Activated B cell treated with CpG ODN at 0.5 μM for 24 hours (primary cell): Measurements from ENCODE around the gene APOA1. TPM values are rescaled to one million over a fixed set of nuclear protein-coding genes. Genes with fewer than 3 reads are reported as not detected.
A peak's percentile ranks its signal among the peaks of the same experiment; 100 is the strongest.

ENCODE experiments used
- ATAC-seq: fragments of 200-7000 bp; cut with Tn5 transposase; one replicate; pipeline ENCODE4 v1.10.0; 2021; ENCODE audit warnings: low read depth, mild to moderate bottlenecking, moderate library complexity
- CTCF ChIA-PET: fragments of 350-600 bp; sonication (Branson Sonifier 250); formaldehyde crosslinking; loops from one replicate; lab custom pipeline; 2021; ENCODE audit warnings: antibody characterized with exemption; lab: Charles Lee
- POLR2A ChIA-PET: fragments of 350-600 bp; sonication (Branson Sonifier 250); formaldehyde crosslinking; loops from one replicate; lab custom pipeline; 2021; ENCODE audit warnings: antibody characterized with exemption; lab: Charles Lee
- DNase-seq: peaks from one replicate; pipeline ENCODE4 v3.0.0; 2022
- H3K27ac Mint-ChIP-seq: one replicate; pipeline ENCODE4 v1.8.0; 2020; ENCODE audit warnings: mixed read lengths
- H3K27me3 Mint-ChIP-seq: one replicate; pipeline ENCODE4 v1.8.0; 2021; ENCODE audit warnings: mixed read lengths
- H3K36me3 Mint-ChIP-seq: one replicate; pipeline ENCODE4 v1.8.0; 2021; ENCODE audit warnings: low read depth, mixed read lengths
- H3K4me1 Mint-ChIP-seq: one replicate; pipeline ENCODE4 v1.8.0; 2021; ENCODE audit warnings: mixed read lengths
- H3K4me3 Mint-ChIP-seq: one replicate; pipeline ENCODE4 v1.8.0; 2020; ENCODE audit warnings: mild to moderate bottlenecking, mixed read lengths
- H3K9me3 Mint-ChIP-seq: one replicate; pipeline ENCODE4 v1.8.0; 2020; ENCODE audit warnings: mixed read lengths
- intact Hi-C: fragments of 100-400 bp; cut with micrococcal nuclease; formaldehyde crosslinking; loops from one replicate; pipeline ENCODE4 v1.15.1; 2024
- total RNA-seq: library from RNA; stranded (reverse); gene quantifications from 2 replicates; pipeline ENCODE4 v1.2.3, GENCODE V29; 2022
- TF ChIP-seq, protein P1 (sequence below): fragments of 200-600 bp; IDR thresholded peaks from one replicate; pipeline ENCODE4 v1.8.0; 2022; ENCODE audit warnings: antibody characterized with exemption, mild to moderate bottlenecking

Gene APOA1
- total RNA-seq, 1 donor from 2014 or later = 0.31 TPM

DNA sequence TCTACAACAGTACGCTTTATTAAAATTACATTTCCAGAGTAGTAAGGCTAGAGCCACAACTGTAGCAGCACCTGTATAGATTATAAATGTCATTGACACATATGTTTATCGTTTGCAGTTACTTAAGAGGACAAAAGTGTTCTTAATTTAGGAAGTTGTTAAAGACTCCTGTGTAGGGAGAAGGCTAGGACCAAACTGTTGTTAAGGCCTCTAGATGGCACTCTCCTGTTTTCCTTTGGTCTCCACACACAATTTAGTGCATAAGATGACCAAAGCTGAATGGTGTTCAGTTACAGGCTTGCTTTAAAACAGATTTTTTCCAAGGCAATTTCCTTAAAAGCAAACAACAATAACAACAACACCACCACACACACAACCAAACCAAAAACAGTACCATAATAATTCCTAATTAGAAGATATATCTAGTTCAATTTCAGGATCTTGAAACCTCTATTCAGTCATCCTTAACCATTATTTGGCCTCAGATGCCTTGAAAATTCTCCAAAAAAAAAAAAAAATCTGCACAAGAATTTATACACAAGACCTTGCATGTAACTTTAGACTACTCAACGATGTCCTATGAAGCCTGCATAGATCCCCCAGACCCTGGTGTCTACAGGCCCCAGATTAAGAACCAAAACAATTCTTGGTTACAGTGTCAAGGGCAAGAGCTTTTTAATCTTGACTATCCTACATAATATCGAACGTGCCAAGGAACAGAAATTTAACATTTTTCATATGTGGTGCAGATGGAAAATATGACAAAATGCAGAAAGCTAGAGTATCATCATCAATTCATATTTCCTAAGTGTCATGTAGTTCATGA lies 42.6 kb upstream of the APOA1 start:
- TF ChIP-seq, protein P1, sequence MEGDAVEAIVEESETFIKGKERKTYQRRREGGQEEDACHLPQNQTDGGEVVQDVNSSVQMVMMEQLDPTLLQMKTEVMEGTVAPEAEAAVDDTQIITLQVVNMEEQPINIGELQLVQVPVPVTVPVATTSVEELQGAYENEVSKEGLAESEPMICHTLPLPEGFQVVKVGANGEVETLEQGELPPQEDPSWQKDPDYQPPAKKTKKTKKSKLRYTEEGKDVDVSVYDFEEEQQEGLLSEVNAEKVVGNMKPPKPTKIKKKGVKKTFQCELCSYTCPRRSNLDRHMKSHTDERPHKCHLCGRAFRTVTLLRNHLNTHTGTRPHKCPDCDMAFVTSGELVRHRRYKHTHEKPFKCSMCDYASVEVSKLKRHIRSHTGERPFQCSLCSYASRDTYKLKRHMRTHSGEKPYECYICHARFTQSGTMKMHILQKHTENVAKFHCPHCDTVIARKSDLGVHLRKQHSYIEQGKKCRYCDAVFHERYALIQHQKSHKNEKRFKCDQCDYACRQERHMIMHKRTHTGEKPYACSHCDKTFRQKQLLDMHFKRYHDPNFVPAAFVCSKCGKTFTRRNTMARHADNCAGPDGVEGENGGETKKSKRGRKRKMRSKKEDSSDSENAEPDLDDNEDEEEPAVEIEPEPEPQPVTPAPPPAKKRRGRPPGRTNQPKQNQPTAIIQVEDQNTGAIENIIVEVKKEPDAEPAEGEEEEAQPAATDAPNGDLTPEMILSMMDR = no peak
- no peak for DNase-seq
- H3K27ac Mint-ChIP-seq = no peak overlapping the region
- no peaks in the 10 kb centered on the region for H3K9me3 Mint-ChIP-seq
- intact Hi-C loops = loop anchor here (1.0 to 2.0 kb wide), 4 partner anchors 47 to 346 kb away; partner anchors contain the start of gene SIK3
- no peak overlapping the region for H3K4me3 Mint-ChIP-seq
- no peaks in the 10 kb centered on the region for H3K27me3 Mint-ChIP-seq
- peaks cover 9% of the 10 kb centered on the region for H3K4me1 Mint-ChIP-seq
- peak; percentile 72 for ATAC-seq
- ChIA-PET POLR2A (interaction anchor here (0.7 to 2.2 kb wide), 4 partner anchors 218 to 265 kb away, joined by 3 to 11 read pairs (median 6); partner anchors contain the start of gene SIK3), CTCF (interaction anchor here (0.5 to 6.1 kb wide), 17 partner anchors 10 to 346 kb away, joined by 3 to 71 read pairs (median 5); partner anchors contain the start of genes PAFAH1B2 and SIK3)
- peaks cover 39% of the 10 kb centered on the region for H3K36me3 Mint-ChIP-seq

DNA sequence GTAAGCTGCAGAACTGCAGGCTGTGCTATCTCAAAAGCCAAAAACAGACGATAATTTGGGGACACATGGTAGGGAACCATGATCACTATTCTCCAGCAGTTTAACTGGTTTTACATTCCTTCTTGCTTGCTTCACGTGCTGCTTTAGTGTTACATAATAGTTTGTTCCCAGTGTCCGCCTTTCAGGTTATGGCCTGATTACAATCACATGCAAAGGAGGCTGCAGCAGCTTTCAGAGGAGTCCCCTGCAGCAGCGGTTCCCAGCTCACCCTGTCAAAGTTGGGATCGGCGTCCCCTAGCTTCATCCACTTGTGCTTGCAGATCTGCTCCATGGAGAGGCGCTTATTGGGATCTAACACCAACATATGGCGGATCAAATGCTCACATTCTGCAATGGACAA lies 39.2 kb upstream of the APOA1 start:
- Mint-ChIP-seq H3K27ac (no peak overlapping the region), H3K36me3 (peaks cover 62% of the 10 kb centered on the region)
- CTCF ChIA-PET = interaction anchor here (1.3 kb wide), 1 partner anchor 9 kb away, joined by 3 read pairs; no protein-coding TSS in a partner anchor

DNA sequence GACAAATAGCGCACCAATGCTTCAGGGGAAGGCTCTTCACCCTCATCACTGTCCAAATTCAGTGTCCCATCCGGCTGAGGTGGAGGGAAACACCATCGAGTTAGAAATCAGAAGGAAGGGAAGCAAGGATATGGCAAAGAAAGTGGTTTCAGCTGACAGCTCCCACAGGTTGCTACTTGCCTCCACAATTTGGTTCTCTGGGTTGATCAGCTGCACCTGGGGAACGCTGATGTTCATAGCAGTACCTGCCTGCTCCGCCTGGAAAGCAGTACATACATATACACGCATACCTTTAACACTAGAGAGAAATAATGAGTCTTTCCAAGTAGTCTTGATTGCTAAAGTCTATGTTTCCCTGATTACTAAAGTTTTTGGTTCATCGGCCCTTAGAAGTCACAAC lies 37.8 kb upstream of the APOA1 start:
- Mint-ChIP-seq H3K27me3 (no peaks in the 10 kb centered on the region), H3K4me1 (peaks cover 6% of the 10 kb centered on the region), H3K9me3 (no peaks in the 10 kb centered on the region), H3K36me3 (peaks cover 67% of the 10 kb centered on the region), H3K27ac (no peak overlapping the region), H3K4me3 (no peak overlapping the region)
- ATAC-seq (no peak), DNase-seq (no peak)
- TF ChIP-seq, protein P1 = no peak
- POLR2A ChIA-PET = no interaction called here
- intact Hi-C loops = no loop called here
- CTCF ChIA-PET = no interaction called here

More for the DNA sequence above, 39.2 kb upstream of the APOA1 start:
- Mint-ChIP-seq H3K27me3 (no peaks in the 10 kb centered on the region), H3K9me3 (no peaks in the 10 kb centered on the region), H3K4me3 (no peak overlapping the region), H3K4me1 (peaks cover 9% of the 10 kb centered on the region)
- intact Hi-C loops = no loop called here
- POLR2A ChIA-PET = no interaction called here
- DNase-seq = no peak
- ATAC-seq = no peak
- TF ChIP-seq, protein P1 = no peak

DNA sequence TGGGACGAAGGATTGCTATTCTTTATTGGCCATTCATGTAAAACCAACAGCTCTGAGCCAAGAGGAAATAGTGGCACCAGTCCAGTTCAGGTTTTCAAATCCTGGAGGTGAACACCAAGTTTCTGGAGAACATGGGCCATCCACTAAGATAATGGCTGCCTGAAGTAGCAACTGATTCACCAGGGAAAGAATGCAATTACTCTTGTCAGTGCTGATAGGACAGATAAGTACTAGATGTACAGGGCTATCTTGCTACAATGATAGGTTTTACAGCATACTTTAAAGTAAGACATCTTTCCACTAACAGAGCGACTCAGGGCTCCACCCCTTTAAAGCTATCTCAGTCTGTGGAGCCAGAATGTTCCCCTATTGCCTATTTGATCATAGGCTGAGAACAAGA lies 36.8 kb upstream of the APOA1 start:
- TF ChIP-seq, protein P1 = no peak
- CTCF ChIA-PET = interaction anchor here (1.9 kb wide), 1 partner anchor 232 kb away, joined by 13 read pairs; no protein-coding TSS in a partner anchor
- H3K36me3 Mint-ChIP-seq = peaks cover 75% of the 10 kb centered on the region

DNA sequence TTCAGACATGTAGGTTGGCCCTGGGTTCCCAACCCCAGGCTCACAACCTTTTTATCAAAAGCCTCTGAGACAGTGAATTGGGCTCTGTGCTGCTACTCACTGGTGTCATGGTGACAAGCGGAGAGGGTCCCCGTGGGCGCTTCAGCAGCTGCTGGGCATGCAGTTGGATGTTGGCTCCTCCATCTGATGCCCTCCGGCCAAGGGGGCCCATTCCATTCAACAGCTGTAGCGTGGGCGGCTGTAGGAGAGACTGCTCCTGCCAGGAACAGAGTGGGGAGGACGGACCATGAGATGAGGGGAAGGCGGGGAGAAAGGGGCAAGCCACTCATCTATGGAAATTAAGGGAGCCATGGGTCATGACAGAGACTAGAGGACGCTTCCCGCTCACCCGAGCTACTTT lies 36.0 kb upstream of the APOA1 start:
- peaks cover 83% of the 10 kb centered on the region for H3K36me3 Mint-ChIP-seq
- ChIA-PET CTCF (interaction anchor here (1.9 kb wide), 1 partner anchor 233 kb away, joined by 13 read pairs; no protein-coding TSS in a partner anchor), POLR2A (interaction anchor here (0.6 kb wide), 1 partner anchor 51 kb away, joined by 3 read pairs; no protein-coding TSS in a partner anchor)
- no peak overlapping the region for H3K4me3 Mint-ChIP-seq
- no peaks in the 10 kb centered on the region for H3K27me3 Mint-ChIP-seq
- intact Hi-C loops = no loop called here
- TF ChIP-seq, protein P1 = no peak
- no peaks in the 10 kb centered on the region for H3K4me1 Mint-ChIP-seq
- DNase-seq (no peak), ATAC-seq (no peak)
- no peaks in the 10 kb centered on the region for H3K9me3 Mint-ChIP-seq
- no peak overlapping the region for H3K27ac Mint-ChIP-seq

More for the DNA sequence above, 36.8 kb upstream of the APOA1 start:
- no peaks in the 10 kb centered on the region for H3K4me1 Mint-ChIP-seq
- intact Hi-C loops = no loop called here
- ATAC-seq = no peak
- H3K27me3 Mint-ChIP-seq = no peaks in the 10 kb centered on the region
- H3K4me3 Mint-ChIP-seq = no peak overlapping the region
- POLR2A ChIA-PET = interaction anchor here (0.7 kb wide), 1 partner anchor 797 kb away, joined by 5 read pairs; no protein-coding TSS in a partner anchor
- no peak for DNase-seq
- no peak overlapping the region for H3K27ac Mint-ChIP-seq
- no peaks in the 10 kb centered on the region for H3K9me3 Mint-ChIP-seq
